GM11168 (cell line): ENCODE data around the gene CDK13.
"Not testable (repeated sequence)": the region's sequence is repeated elsewhere in the genome, so short reads cannot be mapped to it uniquely, and the experiment has no call there.

Experiments used
- in situ Hi-C: fragments of 300-500 bp; cut with MboI; formaldehyde crosslinking; loops from one replicate; pipeline ENCODE4 v1.12.0; 2022; ENCODE audit warnings: low sequenced_read_pairs; ENCODE audit not compliant: unreplicated experiment

The CDK13 gene

DNA sequence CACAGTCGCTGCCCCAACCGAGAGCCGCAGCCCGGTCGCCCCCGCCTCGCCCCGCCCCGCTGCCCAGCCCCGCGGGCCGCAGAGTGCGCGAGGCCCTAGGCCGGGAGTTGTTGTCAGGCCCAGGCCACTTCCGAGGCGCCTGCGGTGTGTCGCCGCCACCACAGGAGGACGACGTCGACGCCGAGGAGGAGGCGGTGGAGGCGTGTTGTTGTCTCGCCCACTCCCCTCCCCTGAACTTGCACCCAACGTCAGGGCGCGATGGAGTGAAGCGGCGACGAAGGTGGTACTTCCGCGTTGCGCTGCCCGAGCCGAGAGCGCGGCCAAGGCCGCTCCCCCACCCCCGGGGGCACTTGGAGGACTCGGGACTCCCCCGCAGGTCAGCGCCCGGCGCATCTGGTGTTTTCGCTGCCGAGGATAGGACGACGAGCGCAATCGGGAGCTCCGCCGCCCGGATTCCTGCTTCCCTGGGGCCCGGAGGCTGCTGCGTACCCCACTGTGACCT is at the start of gene CDK13:
TSS of gene CDK13 (plus strand) at position 286 of the 502 bp plus-strand sequence. CDS start 386 bp downstream, outside the sequence.
- in situ Hi-C loops = no loop called here

DNA sequence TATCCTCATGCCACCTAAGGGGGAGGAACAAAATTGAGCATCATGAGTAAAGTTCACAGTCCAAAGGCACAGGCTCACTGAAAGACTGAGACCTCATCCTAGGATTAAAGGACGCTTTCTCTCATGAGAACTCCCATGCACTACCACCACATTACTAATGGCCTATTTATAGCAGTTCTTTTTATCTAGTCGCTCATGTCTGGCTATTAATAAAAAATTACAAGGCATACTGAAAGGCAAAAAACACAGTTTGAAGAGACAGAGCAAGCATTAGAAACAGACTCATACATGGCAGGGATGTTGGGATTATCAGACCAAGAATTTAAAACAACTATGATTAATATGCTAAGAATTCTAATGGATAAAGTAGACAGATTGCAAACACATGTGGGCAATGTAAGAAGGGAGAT is 46.0 kb upstream of the CDK13 start:
- in situ Hi-C loops = no loop called here

DNA sequence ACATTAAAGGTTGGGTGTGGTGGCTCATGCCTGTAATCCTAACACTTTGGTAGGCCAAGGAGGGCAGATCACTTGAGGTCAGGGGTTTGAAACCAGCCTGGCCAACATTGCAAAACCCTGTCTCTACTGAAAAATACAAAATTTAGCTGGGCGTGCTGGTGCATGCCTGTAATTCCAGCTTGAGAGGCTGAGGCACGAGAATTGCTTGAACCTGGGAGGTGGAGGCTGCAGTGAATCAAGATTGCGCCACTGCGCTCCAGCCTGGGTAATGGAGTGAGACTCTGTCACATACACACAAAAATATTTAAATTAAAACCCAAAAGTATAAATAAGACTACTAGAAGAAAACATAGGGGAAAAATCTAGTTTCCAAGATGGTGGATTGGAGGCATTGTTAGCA is 41.9 kb upstream of the CDK13 start:
- in situ Hi-C loops = no loop called here

DNA sequence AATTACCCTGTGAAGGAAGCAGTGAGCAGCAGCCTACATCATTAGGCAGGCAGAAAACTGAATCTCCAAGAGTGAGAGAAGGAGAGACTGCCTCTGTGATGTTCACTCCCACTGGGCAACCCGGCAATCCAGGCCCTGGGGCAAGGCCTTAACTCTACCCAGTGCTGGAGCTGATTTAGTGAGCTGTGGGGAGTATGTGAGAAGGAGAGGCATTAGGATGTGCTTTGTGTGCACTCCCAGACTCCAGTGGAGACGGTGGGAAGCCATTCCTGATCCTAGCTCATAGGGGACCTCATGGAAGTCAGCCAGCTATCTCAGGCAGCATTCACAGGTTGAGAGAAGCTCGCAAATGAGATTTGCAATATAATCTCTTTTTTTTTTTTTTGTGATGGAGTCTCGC is 41.1 kb upstream of the CDK13 start:
- in situ Hi-C loops = no loop called here

DNA sequence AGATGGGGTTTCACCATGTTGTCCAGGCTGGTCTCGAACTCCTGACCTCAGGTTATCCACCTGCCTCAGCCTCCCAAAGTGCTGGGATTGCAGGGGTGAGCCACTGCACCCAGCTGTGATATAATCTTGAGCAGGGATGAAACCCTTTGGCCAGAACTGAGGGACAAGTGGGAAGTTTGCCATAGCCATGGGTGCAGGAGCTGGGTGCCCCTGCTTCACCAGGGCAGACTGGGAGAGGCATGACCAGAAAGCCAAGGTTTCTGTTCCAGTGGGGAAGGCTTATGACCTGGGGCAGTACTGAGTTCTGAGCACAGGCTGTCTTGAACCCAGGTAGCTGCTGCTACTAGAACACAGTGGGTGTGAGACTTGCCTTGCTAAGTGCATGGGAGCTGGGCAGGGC is 40.5 kb upstream of the CDK13 start:
- in situ Hi-C loops = no loop called here

DNA sequence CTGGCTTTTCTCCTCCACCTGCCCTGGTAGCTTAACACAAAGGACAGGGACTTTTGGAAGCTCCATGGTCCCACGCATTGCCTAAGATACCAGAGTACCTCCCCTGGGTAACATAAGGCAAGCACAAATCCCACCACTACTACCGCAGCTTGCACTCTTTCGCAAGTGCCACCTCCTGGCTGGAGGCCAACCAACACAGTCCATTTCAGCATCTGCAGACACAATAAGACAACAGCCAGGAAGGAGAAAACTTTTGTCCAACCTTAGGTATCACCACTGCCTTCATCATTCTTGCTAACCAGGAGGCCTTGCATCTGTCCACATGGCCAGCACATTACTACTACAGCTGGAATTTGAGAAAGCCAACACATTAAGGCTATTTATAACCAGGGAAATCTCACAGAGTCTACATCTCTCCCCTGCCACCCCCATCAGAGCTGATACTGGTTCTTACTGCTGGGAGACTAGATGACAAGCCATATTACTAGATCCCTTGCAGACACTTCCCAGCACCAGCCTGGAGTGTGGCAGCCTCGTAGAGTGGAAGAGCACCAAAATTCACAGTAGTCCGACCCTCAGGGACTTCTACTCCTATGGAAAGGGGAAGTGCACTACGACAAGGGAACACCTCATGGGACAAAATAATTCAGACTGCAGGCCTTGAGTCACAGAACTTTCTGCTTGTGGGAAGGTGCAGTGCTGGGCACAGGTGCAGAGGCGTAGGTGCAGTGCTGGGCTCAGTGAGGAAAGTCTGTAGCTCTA is 39.8 kb upstream of the CDK13 start:
- in situ Hi-C loops = no loop called here

DNA sequence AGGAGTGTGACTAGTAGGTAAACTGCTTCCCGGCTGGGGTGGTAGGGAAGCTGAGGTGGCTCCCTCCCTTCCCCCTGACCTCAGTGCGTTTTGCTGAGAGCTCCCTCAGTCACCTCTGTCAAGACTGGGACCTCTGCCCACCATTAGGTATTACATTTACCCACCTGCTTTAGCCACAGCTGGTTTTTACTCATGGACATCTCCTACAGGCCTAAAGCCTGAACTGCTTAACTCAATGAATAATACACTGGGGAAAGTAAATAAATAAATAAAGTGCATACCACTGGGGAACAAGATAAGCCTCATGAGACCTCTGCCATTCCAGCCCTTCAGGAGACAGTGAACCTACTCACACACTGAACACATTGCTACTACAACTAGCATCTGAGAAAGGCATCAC is 38.9 kb upstream of the CDK13 start:
- in situ Hi-C loops = no loop called here

DNA sequence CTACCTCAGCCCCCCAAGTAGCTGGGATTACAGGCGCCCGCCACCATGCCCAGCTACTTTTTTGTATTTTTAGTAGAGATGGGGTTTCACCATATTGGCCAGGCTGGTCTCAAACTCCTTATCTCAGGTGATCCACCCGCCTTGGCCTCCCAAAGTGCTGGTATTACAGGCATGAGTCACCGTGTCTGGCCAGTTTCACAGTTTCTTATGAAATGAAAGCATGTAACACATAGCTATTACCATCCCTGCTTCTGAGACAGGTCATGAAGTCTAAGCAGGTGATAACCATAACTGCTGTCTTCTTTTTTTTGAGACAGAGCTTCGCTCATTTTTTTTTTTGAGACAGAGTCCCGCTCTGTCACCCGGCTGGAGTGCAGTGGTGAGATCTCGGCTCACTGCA is 34.2 kb upstream of the CDK13 start:
- in situ Hi-C loops = not testable (repeated sequence)

DNA sequence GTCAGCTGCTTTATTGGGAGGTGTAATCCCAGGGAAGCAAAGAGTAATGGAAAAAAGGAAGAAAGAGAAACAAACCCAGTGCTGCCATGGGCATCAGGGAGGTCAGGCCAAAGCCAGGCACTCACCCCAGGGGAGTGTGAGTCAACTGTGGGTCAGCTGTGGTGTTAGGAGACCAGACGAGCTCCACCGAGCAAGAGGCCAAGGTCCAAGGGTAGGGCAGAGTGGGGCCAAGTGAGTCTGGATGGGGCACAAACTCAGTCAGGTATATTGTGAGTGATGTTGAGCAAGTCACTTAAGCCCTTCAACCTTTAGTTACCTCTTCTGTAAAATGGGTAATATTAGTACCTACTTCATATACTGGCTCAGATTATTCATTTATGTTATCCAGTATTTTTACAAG is 30.4 kb upstream of the CDK13 start:
- in situ Hi-C loops = no loop called here

DNA sequence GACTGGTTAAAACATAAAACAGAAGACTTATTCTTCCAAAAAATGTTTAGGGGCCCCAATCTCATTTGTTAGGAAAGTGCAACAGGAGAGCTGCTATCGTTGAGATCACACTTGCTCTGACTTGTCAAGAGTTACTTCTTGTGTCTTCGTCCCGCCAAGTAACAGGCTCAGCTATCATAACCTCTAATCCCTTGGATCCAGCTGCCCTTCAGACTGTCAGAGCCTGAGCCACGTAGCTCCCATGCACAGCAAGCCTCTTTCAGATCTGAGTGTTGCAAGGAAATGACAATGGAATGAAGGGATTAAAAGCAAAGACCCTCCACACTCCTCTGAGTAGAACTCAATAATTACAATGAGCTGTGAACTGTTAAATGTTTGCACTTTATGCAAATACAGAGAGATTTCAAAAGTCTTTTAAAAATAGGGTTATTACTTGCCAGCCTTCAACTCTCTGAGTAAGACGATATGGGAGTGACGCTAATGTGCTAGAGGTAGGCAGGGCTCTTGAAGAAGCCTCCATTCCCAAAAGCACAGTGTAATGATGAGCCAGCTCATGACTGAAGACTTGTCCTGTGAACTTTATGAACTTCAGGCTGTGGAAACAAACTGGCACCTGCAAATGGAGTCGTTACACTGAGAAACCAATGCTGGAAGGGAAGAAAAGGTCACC is 28.4 kb upstream of the CDK13 start:
- in situ Hi-C loops = no loop called here

DNA sequence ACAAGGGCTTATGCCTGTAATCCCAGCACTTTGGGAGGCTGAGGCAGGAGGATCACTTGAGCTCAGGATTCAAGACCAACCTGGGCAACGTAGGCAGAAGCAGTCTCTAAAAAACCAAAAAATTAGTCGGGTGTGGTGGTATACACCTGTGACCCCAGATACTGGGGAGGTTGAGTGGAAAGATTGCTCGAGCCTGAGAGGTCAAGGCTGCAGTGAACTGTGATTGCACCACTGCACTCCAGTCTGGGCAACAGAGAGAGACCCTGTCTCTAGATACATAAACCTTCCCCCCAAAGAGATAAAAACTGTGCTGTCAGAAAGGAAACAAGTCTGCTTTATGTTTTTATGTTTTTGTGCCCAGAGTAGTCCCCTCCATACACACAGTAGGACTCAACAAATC is 27.5 kb upstream of the CDK13 start:
- in situ Hi-C loops = no loop called here

DNA sequence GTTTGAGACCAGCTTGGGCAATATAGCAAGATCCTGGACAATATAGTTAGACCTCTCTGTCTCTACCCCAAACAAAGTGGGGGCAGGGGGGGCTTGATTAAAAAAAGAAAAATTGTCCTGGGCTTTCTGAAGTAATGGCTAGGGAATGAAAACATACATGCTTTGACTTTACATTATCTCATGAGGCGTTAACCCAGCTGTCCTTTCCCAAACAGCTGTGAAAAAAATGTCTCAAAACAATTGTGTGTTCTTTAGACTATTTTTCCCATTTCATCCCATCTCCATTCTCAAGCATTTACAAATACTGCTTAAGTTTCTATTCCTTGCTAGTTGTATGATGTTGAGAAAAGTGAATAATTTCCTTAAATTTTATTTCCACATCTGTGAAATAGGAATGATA is 27.0 kb upstream of the CDK13 start:
- in situ Hi-C loops = no loop called here

DNA sequence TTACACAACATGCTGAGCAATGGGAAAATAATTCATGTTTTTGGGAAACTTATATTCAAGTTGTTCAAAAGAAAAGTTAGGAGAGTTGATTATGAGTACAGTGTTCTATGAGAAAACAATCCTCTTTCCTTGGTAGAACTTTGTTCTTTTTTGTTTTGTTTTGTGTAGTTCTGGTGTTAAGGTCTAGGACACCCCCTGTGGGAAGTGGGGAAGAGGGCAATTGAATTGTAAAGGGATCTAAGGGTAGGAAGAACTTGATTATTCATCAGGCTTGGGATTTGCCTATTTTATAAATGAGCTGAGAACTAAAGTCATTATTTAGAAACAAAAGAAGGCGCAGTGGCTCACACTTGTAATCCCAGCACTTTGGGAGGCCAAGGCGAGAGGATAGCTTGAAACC is 25.9 kb upstream of the CDK13 start:
- in situ Hi-C loops = no loop called here

DNA sequence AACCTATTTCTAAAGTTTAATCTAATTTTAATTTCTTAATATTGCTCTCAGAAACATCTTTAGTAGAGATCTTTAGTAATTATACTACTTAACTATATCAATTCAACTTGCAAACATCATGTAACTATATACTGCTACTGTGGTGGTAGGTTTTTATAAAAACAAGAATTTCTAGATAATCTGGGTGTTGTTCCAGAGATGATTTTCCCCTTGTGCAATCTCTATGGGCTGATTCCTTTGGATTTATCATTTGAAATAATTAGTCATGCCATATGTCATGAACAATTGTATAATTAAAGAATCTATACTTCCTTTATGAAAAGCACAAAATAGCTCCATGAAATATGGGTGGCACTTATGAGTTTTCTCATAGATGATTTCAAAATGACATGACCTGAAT is 23.9 kb upstream of the CDK13 start:
- in situ Hi-C loops = no loop called here

DNA sequence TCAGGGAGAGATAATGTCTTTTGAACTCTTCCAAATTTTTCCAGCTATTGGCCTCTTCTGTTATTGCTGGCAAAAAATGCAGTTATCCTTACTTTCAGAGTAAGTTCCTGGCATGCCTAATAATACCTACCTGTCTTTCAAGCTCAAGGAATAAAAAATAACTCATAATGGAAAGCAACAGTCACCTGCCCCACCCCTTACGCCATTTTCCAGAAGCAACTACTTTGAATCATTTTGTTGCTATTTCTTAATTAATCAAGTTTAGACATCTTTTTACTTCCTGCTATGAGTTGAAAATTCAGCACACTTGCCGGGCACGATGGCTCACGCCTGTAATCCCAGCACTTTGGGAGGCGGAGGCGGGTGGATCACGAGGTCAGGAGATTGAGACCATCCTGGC is 23.0 kb upstream of the CDK13 start:
- in situ Hi-C loops = no loop called here

DNA sequence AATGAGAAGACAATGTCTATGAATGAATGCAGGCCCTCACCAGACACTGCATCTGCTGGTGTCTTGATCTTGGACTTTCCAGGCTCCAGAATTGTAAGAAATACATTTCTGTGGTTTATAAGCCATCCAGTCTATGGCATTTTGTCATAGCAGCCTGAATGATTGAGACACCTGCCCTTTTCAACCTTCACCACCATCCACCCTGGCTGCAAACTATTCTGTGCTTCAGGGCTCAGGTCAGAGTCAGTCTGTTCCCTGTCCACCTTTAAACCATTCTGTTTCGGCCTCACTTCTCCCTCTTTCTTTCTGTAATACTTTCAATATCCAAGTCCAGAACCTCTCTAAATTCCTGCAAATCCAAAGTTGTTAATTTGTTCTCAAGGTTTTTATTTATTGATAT is 15.9 kb upstream of the CDK13 start:
- in situ Hi-C loops = no loop called here

DNA sequence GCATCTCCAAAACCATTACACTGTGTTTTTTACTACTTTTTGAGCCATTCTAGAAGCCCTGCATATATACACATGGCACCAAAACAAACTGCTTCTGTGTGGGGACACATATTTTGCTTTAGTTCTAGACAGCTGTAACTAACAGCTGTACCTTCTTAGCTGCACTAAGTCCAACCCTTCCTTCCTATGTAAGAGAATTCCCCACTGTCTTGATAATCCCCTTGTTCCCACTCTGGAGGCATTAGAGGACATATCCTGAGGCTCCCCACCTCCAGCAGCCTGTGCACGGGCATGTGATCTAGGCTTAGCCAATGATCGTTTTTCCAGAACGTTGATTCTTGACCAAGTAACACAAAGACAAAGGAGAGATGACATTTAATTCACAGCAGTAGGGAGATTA is 13.3 kb upstream of the CDK13 start:
- in situ Hi-C loops = no loop called here

DNA sequence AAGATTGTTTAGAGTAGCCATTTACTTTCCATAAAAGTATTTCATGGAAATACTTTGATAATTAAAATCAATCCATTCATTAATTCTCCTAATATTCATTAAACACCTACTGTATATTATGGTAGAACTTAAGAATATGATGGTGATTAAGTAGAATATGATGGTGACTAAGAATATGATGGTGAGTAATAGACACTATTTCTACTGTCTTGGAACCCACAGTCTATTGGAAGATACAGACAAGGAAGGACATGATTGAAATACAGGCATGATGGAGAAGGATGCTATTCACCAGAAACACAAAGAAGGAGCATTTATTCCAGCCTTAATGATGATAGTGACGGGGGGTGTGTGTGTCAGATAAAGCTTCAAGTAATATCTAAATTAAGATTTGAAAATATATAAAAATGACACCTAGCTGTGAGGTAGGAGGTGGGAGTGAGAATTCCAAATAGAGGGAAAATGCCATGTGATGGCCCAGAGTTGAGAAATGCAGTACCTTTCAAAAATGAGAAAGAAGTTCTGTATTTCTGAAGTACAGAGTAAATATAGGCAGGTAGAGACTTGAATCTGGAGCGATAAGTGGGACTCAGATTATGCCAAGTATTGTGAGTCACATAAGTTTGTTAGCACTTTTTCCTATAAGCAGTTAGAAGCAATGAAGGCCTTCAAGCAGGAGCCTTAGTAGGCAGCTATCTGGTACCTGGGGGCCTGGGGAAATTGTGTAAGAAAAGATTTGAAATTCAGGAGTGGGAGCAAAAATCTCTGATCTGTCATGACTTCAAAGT is 12.5 kb upstream of the CDK13 start:
- in situ Hi-C loops = no loop called here

DNA sequence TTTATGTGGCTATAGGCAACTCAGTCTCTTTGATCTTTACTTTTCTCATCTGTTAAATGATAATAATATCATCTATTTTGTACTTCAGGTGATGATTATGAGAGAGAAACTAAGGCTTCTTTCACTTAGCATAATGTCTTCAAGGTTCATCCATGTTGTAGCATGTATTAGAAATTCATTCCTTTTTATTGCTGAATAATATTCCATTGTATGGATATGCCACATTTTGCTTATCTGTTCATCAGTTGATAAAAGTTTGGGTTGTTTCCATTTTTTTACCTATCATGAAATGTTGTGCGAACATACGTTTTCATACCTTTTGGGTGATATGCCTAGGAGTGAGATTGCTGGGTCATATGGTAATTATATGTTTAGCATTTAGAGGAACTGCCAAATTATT is 7.2 kb upstream of the CDK13 start:
- in situ Hi-C loops = no loop called here

DNA sequence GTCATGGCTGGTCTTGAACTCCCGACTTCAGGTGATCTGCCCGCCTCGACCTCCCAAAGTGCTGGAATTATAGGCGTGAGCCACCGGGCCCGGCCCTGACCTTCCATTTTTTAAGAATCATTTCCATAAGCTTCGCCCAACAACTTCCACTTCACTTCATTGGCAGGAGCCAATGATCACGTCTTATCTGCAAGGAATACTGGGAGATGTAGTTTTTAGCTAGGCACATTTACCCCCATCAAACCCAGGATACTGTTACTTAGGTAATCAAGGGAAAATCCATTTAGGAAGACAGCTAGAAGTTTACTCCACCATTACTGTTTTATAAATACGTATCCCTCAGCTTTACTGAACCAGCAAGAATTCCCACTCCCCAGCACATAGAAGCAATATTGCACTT is 3.4 kb upstream of the CDK13 start:
- in situ Hi-C loops = no loop called here

DNA sequence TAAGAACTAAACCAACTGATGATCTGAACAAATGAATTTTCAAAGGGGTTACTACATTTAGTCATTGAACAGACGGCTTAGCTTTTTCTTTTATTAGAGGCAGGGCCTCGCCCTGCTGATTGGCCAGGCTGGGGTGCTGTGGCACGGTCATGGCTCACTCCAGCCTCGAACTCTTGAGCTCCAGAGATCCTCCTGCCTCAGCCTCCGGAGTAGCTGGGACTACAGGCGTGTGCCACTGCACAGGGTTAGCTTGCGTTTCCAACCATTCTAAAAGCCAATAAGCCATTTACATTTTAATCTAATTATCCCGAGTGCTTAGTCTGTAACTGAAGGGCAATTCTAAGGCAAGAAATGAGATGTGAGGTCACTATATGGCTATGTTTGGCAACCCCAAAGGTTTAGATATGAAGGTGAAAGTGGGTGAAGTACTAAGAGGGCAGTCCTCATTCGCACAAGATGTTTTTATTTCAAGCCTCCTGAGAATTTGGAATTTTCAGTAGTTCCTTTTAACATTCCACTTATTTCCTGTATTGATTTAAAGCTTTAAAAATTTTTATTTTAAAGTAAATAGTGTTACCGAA is 1.6 kb upstream of the CDK13 start:
- in situ Hi-C loops = no loop called here
